Measurements from ENCODE around the gene CASD1. TPM values are rescaled to one million over a fixed set of nuclear protein-coding genes. Genes with fewer than 3 reads are reported as not detected.

The CASD1 gene
- polyA plus RNA-seq, 1 experiment, result 14.0 TPM

- TF ChIP-seq CTCF (IDR thresholded peaks at IDR 0.05; ENCODE audit: low read depth, low read length), result no peak
- CTCF ChIA-PET, result no interaction called here
These were observed 46.4 kb downstream of the CASD1 start for GRCh38 chr7:94556028-94556427.

GRCh38 chr7:94557215-94557614, 47.6 kb downstream of the CASD1 start:
- no peak overlapping the region for H3K27ac ChIP-seq (ENCODE audit: low read depth, low read length)
- H3K4me3 ChIP-seq (ENCODE audit: low read depth, low read length), result no peak overlapping the region
- DNase-seq (ENCODE audit: low read depth, low spot score), result no peak
- no peak for TF ChIP-seq CTCF (IDR thresholded peaks at IDR 0.05; ENCODE audit: low read depth, low read length)
- no peaks in the 10 kb centered on the region for H3K9me3 ChIP-seq (ENCODE audit: control insufficient read depth, insufficient read depth, low read length)
- H3K27me3 ChIP-seq (ENCODE audit: control insufficient read depth, insufficient read depth, low read length), result no peaks in the 10 kb centered on the region
- CTCF ChIA-PET, result no interaction called here
- POLR2A ChIA-PET, result no interaction called here

More at GRCh38 chr7:94556028-94556427, 46.4 kb downstream of the CASD1 start:
- POLR2A ChIA-PET, result no interaction called here
- H3K27ac ChIP-seq (ENCODE audit: low read depth, low read length), result no peak overlapping the region
- no peaks in the 10 kb centered on the region for H3K9me3 ChIP-seq (ENCODE audit: control insufficient read depth, insufficient read depth, low read length)
- no peaks in the 10 kb centered on the region for H3K27me3 ChIP-seq (ENCODE audit: control insufficient read depth, insufficient read depth, low read length)
- H3K4me3 ChIP-seq (ENCODE audit: low read depth, low read length), result no peak overlapping the region
- DNase-seq (ENCODE audit: low read depth, low spot score), result no peak

- ChIA-PET POLR2A (no interaction called here), CTCF (interaction anchor here (0.8 kb wide), 1 partner anchor 25 kb away, joined by 3 read pairs; no protein-coding TSS in a partner anchor)
- Histone ChIP-seq H3K4me3 (ENCODE audit: low read depth, low read length) (no peak overlapping the region), H3K9me3 (ENCODE audit: control insufficient read depth, insufficient read depth, low read length) (no peaks in the 10 kb centered on the region), H3K27me3 (ENCODE audit: control insufficient read depth, insufficient read depth, low read length) (no peaks in the 10 kb centered on the region), H3K27ac (ENCODE audit: low read depth, low read length) (no peak overlapping the region)
- no peak for TF ChIP-seq CTCF (IDR thresholded peaks at IDR 0.05; ENCODE audit: low read depth, low read length)
- no peak for DNase-seq (ENCODE audit: low read depth, low spot score)
These were observed 50.4 kb downstream of the CASD1 start for GRCh38 chr7:94559972-94560371.

GRCh38 chr7:94561841-94562514, 52.4 kb downstream of the CASD1 start:
- TF ChIP-seq CTCF (IDR thresholded peaks at IDR 0.05; ENCODE audit: low read depth, low read length), result no peak
- no peak overlapping the region for H3K27ac ChIP-seq (ENCODE audit: low read depth, low read length)
- no peaks in the 10 kb centered on the region for H3K9me3 ChIP-seq (ENCODE audit: control insufficient read depth, insufficient read depth, low read length)
- CTCF ChIA-PET, result no interaction called here
- H3K4me3 ChIP-seq (ENCODE audit: low read depth, low read length), result no peak overlapping the region
- POLR2A ChIA-PET, result no interaction called here
- no peaks in the 10 kb centered on the region for H3K27me3 ChIP-seq (ENCODE audit: control insufficient read depth, insufficient read depth, low read length)
- no peak for DNase-seq (ENCODE audit: low read depth, low spot score)

GRCh38 chr7:94562525-94562924, 52.9 kb downstream of the CASD1 start:
- Histone ChIP-seq H3K9me3 (ENCODE audit: control insufficient read depth, insufficient read depth, low read length) (no peaks in the 10 kb centered on the region), H3K4me3 (ENCODE audit: low read depth, low read length) (no peak overlapping the region), H3K27me3 (ENCODE audit: control insufficient read depth, insufficient read depth, low read length) (no peaks in the 10 kb centered on the region), H3K27ac (ENCODE audit: low read depth, low read length) (no peak overlapping the region)
- no peak for TF ChIP-seq CTCF (IDR thresholded peaks at IDR 0.05; ENCODE audit: low read depth, low read length)
- ChIA-PET CTCF (no interaction called here), POLR2A (no interaction called here)
- no peak for DNase-seq (ENCODE audit: low read depth, low spot score)

All from AG04450 (cell line).